ENCODE measurements around the gene AGO1. TPM values are rescaled to one million over a fixed set of nuclear protein-coding genes. Genes with fewer than 3 reads are reported as not detected.
A peak's percentile ranks its signal among the peaks of the same experiment; 100 is the strongest.

Gene AGO1
- total RNA-seq, 2 donors from 2014 or later, result 23.6 to 25.3 TPM

- ATAC-seq (ENCODE audit: insufficient number of reproducible peaks, low FRiP score, low read depth), result no peak
- no peak for DNase-seq (ENCODE audit: low spot score)
- no peaks in the 10 kb centered on the region for H3K9me3 ChIP-seq
- no peaks in the 10 kb centered on the region for H3K36me3 ChIP-seq
- TF ChIP-seq, protein P1, sequence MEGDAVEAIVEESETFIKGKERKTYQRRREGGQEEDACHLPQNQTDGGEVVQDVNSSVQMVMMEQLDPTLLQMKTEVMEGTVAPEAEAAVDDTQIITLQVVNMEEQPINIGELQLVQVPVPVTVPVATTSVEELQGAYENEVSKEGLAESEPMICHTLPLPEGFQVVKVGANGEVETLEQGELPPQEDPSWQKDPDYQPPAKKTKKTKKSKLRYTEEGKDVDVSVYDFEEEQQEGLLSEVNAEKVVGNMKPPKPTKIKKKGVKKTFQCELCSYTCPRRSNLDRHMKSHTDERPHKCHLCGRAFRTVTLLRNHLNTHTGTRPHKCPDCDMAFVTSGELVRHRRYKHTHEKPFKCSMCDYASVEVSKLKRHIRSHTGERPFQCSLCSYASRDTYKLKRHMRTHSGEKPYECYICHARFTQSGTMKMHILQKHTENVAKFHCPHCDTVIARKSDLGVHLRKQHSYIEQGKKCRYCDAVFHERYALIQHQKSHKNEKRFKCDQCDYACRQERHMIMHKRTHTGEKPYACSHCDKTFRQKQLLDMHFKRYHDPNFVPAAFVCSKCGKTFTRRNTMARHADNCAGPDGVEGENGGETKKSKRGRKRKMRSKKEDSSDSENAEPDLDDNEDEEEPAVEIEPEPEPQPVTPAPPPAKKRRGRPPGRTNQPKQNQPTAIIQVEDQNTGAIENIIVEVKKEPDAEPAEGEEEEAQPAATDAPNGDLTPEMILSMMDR (IDR thresholded peaks at IDR 0.05), result no peak
- H3K4me3 ChIP-seq, result no peak overlapping the region
- H3K27ac ChIP-seq, result no peak overlapping the region
- no peaks in the 10 kb centered on the region for H3K27me3 ChIP-seq (replicated peaks; ENCODE audit: insufficient read depth)
- peaks cover 14 to 26% of the 10 kb centered on the region in 2 donors for H3K4me1 ChIP-seq (ENCODE audit: control insufficient read depth in 1 of 2, low read depth in 2 of 2)
These were observed 1.1 kb upstream of the AGO1 start for GRCh38 chr1:35881850-35882273.

DNA sequence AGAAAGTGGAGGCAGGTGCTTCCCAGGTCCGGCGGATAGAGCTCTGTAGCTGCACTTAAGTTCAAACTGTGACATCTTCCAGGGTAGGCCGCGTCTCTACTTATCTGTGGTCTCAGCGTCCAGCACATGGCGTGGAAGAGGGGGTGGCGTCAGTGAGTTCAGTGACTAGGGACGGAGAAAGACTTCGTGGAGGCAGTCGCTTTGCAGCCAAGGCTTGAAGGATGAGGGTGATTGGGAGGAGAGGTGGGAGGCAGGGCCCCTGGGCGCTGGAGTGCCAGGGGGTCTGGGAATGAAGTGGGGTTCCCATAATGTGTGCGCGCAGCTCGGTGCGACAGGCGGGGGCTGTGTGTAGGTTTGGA, 444 bp upstream of the AGO1 start:
- no peak for ATAC-seq (ENCODE audit: insufficient number of reproducible peaks, low FRiP score, low read depth)
- H3K4me3 ChIP-seq, result peak overlapping the region; percentile 99
- H3K27ac ChIP-seq, result peak overlapping the region in 1 of 2 donors; percentile 38
- TF ChIP-seq, protein P1 (IDR thresholded peaks at IDR 0.05), result no peak
- no peaks in the 10 kb centered on the region for H3K9me3 ChIP-seq
- peaks cover 14 to 26% of the 10 kb centered on the region in 2 donors for H3K4me1 ChIP-seq (ENCODE audit: control insufficient read depth in 1 of 2, low read depth in 2 of 2)
- DNase-seq (ENCODE audit: low spot score), result no peak
- no peaks in the 10 kb centered on the region for H3K36me3 ChIP-seq
- no peaks in the 10 kb centered on the region for H3K27me3 ChIP-seq (replicated peaks; ENCODE audit: insufficient read depth)

DNA sequence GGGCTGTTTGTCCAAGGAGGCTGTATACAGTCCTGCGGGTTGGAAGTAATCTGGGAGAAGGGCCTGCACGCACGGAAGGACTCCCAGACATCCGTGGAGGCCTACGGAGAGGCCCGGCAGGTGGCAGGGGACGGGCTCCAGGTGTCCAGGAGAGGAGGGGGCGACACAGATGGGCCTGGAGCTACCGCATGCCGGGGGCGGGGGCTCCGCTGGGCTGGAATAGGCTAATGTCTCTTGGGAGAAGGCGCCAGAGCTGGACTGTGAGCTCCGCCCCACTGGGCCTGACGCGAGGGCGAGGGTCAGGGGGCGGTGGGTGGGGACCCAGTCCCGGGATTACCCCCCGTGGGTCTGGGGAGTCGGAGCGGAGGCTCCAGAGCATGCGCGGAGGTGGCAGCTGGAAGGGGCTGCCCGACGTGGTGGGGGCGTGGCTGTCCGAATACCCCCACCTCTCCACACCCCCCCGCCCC, 659 bp downstream of the AGO1 start:
- Histone ChIP-seq H3K36me3 (no peaks in the 10 kb centered on the region), H3K4me3 (peak overlapping the region; percentile 99), H3K27me3 (replicated peaks; ENCODE audit: insufficient read depth) (no peaks in the 10 kb centered on the region), H3K9me3 (no peaks in the 10 kb centered on the region), H3K4me1 (ENCODE audit: control insufficient read depth in 1 of 2, low read depth in 2 of 2) (peaks cover 14 to 26% of the 10 kb centered on the region in 2 donors), H3K27ac (peak overlapping the region; percentile 65 to 81)
- ATAC-seq (ENCODE audit: insufficient number of reproducible peaks, low FRiP score, low read depth), result no peak
- TF ChIP-seq, protein P1 (IDR thresholded peaks at IDR 0.05), result no peak
- DNase-seq (ENCODE audit: low spot score), result no peak

GRCh38 chr1:35884934-35885333, 1.9 kb downstream of the AGO1 start:
- no peak overlapping the region for H3K27ac ChIP-seq
- TF ChIP-seq, protein P1 (IDR thresholded peaks at IDR 0.05), result no peak
- ATAC-seq (ENCODE audit: insufficient number of reproducible peaks, low FRiP score, low read depth) (no peak), DNase-seq (ENCODE audit: low spot score) (no peak)
- no peaks in the 10 kb centered on the region for H3K27me3 ChIP-seq (replicated peaks; ENCODE audit: insufficient read depth)
- H3K4me1 ChIP-seq (ENCODE audit: control insufficient read depth in 1 of 2, low read depth in 2 of 2), result peaks cover 14 to 26% of the 10 kb centered on the region in 2 donors
- no peaks in the 10 kb centered on the region for H3K36me3 ChIP-seq
- H3K9me3 ChIP-seq, result no peaks in the 10 kb centered on the region
- no peak overlapping the region for H3K4me3 ChIP-seq

DNA sequence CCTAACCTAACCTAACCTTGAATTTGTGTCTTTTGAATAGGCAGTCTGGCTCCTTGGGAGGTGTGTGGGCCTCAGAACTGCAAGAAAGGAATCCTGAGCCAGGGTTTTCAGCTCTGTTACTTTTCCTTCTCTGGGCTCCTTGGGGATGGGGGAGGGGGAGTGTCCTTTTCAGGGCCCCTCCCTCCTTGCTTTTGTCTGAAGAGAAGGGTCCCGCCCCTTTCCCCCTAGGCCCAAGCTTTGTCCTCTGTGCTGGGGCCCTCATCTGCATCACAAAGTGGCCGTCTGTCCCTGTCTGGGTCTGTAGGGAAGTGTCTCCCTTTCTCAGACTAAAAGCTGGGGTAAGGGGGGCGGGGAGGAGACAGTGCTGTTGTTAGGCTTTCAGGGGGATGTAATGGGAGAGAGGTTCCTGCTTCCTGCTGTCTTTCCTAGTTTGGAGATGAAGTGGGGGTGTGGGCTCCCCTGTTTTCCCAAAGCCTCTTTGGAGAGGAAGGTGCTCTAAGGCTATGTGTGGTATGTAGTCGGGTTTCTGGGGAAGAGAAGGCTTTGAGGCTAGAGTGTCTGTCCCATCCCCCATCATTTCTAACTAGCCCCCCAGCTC, 3.1 kb downstream of the AGO1 start:
- TF ChIP-seq, protein P1 (IDR thresholded peaks at IDR 0.05), result no peak
- ATAC-seq (ENCODE audit: insufficient number of reproducible peaks, low FRiP score, low read depth), result no peak
- peak overlapping the region; percentile 9 to 30 for H3K27ac ChIP-seq

More for the DNA sequence above, 3.1 kb downstream of the AGO1 start:
- DNase-seq (ENCODE audit: low spot score), result no peak
- Histone ChIP-seq H3K36me3 (peaks cover 2% of the 10 kb centered on the region), H3K27me3 (replicated peaks; ENCODE audit: insufficient read depth) (no peaks in the 10 kb centered on the region), H3K9me3 (no peaks in the 10 kb centered on the region), H3K4me1 (ENCODE audit: control insufficient read depth in 1 of 2, low read depth in 2 of 2) (peaks cover 14 to 26% of the 10 kb centered on the region in 2 donors), H3K4me3 (no peak overlapping the region)
